Measurements from ENCODE around the gene COPS9.

DNA sequence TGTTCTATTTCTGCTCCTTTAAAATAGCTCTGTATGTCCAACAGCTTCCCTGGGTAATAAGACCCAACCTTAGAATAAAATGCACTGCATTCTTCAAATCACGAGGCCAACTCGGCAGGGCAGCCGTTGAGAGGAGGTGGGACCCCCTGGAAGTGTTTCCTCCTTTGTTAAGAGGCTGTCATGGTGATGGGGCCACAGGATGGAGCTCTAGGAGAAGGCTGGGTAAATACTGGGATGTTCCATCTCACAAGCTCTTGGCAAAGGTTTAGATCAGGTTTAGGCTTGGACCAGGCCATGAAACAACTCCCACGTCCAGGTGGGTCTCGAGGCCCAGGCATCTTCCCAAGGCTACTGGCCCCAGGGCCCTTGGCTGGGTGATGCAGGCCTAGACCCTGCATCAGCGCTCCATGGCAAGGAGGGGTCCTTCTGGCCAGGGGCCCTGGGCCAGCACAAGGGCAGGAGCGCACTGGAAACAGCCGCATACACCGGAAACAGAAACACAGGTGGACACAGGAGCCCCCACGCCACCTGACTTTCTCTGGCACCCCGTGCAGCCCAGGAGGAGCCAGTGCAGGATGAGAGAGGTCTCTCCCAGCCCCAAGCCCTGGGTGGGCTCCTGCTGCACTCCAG is 43.2 kb upstream of the COPS9 start:
- TF ChIP-seq CTCF (optimal IDR thresholded peaks at IDR 0.05 in 1 of 3, IDR thresholded peaks at IDR 0.05 in 1 of 3, conservative IDR thresholded peaks at IDR 0.05 in 1 of 3; ENCODE audit: extremely low read depth in 1 of 3, insufficient read depth in 2 of 3, low read length in 3 of 3) (no peak), EZH2 (IDR thresholded peaks at IDR 0.05; ENCODE audit: low read length) (no peak)

All from keratinocyte (primary cell).